K562 (cell line): ENCODE results near the gene ACR. TPM values are rescaled to one million over a fixed set of nuclear protein-coding genes. Genes with fewer than 3 reads are reported as not detected.
"Not testable (repeated sequence)": the region's sequence is repeated elsewhere in the genome, so short reads cannot be mapped to it uniquely, and the experiment has no call there.

ENCODE experiments used
- CXXC5 ChIP-seq: fragments of 250-450 bp; sonication (Bioruptor Pico); IDR thresholded peaks from 2 replicates; pipeline ENCODE4 v1.8.0; 2022; ENCODE audit warnings: inconsistent platforms, mild to moderate bottlenecking, moderate library complexity
- L3MBTL2 ChIP-seq: fragments of 450-650 bp; IDR thresholded peaks from 2 replicates; pipeline ENCODE4 v1.6.1; 2016; ENCODE audit warnings: mild to moderate bottlenecking, moderate library complexity
- MEIS2 ChIP-seq: fragments of 450-650 bp; IDR thresholded peaks from 2 replicates; pipeline ENCODE4 v1.6.1; 2014; ENCODE audit warnings: mild to moderate bottlenecking; ENCODE audit not compliant: partially characterized antibody
- NR2C2 ChIP-seq, 2 experiments: fragments of 200-800 bp in 1 of 2; sonication (Bioruptor generic) in 1 of 2; sonication (generic) in 1 of 2; formaldehyde crosslinking in 1 of 2; IDR thresholded peaks; 2 replicates each; pipeline versions ENCODE4 v1.6.1 to v1.8.0; 2016 to 2022; ENCODE audit warnings: mild to moderate bottlenecking in 1 of 2, missing compliant biosample characterization in 1 of 2, missing genetic modification characterization in 1 of 2, missing genetic modification reagents in 1 of 2
- PKNOX1 ChIP-seq: fragments of 450-650 bp; IDR thresholded peaks from 2 replicates; pipeline ENCODE4 v1.6.1; 2016
- RBFOX2 ChIP-seq: fragments of 200-400 bp; formaldehyde crosslinking; IDR thresholded peaks from 2 replicates; pipeline ENCODE4 v1.6.1; 2017; ENCODE audit warnings: low read depth, mild to moderate bottlenecking, low read length, moderate library complexity
- TFAP4 ChIP-seq: sonication (generic); formaldehyde crosslinking; IDR thresholded peaks from 2 replicates; pipeline ENCODE4 v1.8.0; 2022; ENCODE audit warnings: missing genetic modification reagents, mild to moderate bottlenecking, moderate library complexity, borderline replicate concordance
- polyA plus RNA-seq, 8 experiments: library from polyadenylated mRNA; depleted of rRNA in 4 of 8; stranded (reverse) in 5 of 8; unstranded in 3 of 8; fragments of >200 nt; fragmentation: Nextera tagmentation in 2 of 8; fragmentation: Illumina TruSeq in 1 of 8; extraction: Ambion mirVana in 2 of 8; extraction: Trizol in 1 of 8; gene quantifications; 2 replicates each; pipeline versions ENCODE4 v1.2.1 to v1.2.3, GENCODE V29; 2011 to 2014; ENCODE audit warnings: inconsistent platforms in 1 of 8, missing spikeins in 1 of 8
- total RNA-seq, 7 experiments: library from RNA; depleted of rRNA in 6 of 7; stranded (reverse); fragments of >200 nt in 6 of 7; fragmentation: Illumina TruSeq in 2 of 7; extraction: Trizol in 2 of 7; gene quantifications; 2 replicates each; pipeline versions ENCODE4 v1.2.1 to v1.2.3, GENCODE V29; 2011 to 2021; ENCODE audit warnings: low replicate concordance in 1 of 7

The ACR gene
- total and polyA plus RNA-seq, 9 of the 15 experiments (the other 6 are each of a cell fraction or from before 2014, with no cell fraction given), result not detected

- TF ChIP-seq MEIS2 (peak; percentile 3), PKNOX1 (peak; percentile 39), L3MBTL2 (peak; percentile 56), RBFOX2 (0 out of 2 replicates have a peak, but pooled peaks have one; percentile 18), TFAP4 (peak; percentile 35; the same call in 1 of the 2 replicates), NR2C2 (tag; IDR thresholded peaks at IDR 0.05) (peak; percentile 39; the same call in 1 of the 2 replicates), CXXC5 (CRISPR knock-in tag) (peak; percentile 28; the same call in 1 of the 2 replicates)
- TF ChIP-seq NR2C2 (CRISPR knock-in tag; IDR thresholded peaks at IDR 0.05), result not testable (repeated sequence)
- TF ChIP-seq, all 486 proteins: peak for 12; not testable (repeated sequence) for 474
These were observed 19.0 kb downstream of the ACR start (continued) for GRCh38 chr22:50756949-50757491.
